ENCODE data around the gene RAMP2.

- TF ChIP-seq, protein P1, sequence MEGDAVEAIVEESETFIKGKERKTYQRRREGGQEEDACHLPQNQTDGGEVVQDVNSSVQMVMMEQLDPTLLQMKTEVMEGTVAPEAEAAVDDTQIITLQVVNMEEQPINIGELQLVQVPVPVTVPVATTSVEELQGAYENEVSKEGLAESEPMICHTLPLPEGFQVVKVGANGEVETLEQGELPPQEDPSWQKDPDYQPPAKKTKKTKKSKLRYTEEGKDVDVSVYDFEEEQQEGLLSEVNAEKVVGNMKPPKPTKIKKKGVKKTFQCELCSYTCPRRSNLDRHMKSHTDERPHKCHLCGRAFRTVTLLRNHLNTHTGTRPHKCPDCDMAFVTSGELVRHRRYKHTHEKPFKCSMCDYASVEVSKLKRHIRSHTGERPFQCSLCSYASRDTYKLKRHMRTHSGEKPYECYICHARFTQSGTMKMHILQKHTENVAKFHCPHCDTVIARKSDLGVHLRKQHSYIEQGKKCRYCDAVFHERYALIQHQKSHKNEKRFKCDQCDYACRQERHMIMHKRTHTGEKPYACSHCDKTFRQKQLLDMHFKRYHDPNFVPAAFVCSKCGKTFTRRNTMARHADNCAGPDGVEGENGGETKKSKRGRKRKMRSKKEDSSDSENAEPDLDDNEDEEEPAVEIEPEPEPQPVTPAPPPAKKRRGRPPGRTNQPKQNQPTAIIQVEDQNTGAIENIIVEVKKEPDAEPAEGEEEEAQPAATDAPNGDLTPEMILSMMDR (IDR thresholded peaks at IDR 0.05), result no peak
- no peak for TF ChIP-seq POLR2A (IDR thresholded peaks at IDR 0.05)
- TF ChIP-seq EP300 (IDR thresholded peaks at IDR 0.05), result no peak
These were observed 24.0 kb downstream of the RAMP2 start for GRCh38 chr17:42784811-42785592.
